ENCODE measurements around the gene CKS1B.

CKS1B gene

DNA sequence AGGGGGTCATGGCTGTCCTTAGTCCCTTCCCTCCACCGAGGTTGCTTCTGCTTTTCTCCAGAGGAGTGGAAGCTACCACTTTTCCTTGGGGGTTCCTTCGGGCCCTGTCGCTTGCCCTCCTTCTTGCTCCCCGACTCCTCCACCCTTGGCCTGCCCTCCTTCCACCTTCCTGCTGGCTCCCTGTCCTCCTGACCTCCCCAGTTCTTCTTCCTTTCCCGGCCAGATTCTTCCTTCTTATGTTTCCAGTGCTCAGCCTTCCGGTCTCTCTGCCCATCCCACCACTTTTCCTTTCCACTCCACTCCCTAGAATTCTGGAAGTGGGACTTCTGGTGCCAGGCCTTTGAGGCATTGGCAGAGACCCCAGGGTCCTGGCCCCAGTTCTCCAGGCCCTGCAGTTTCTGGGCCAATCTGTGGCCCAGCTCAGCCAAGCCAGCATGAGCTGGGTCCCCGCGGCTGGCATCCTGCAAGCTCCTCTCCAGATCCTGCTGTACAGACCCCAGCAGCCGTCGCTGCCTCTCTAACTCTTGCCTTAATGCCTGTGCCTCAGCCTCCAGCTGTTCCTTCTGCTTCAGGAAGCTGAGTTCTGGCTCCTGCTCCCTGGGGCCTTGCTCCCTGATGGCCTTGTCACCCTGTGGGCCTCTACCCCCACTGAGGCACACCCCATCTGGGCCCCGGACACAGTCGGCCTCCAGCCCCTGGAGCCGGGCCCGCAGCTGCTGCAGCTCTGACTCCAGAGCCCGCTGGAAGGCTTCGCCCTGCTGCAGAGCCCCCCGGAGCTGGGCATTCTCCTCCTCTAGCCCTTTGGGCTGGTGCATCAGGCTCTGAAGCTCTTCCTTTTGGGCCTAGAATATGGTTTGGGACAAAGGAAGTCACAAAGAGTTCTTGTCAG is 28.3 kb upstream of the CKS1B start:
- DNase-seq, result no peak

DNA sequence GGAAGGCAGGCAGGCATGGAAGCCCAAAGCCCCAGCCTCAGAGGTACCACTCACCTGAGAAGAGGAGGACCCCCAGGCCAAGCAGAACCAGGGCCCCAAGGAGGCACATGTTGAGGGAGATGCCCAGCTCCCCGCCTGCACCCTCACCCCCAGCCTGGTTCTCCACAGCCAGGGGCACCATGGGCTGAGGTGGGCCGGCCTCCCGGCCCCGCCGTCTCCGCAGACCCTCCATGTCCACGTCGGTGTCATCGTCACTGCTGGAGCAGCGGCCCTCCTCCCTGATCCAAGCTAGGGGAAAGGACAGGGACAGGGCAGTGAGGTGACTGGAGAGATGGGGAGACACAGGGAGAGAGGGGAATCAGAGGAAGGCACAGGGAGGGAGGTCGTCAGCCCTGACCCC is 26.4 kb upstream of the CKS1B start:
- DNase-seq, result no peak

DNA sequence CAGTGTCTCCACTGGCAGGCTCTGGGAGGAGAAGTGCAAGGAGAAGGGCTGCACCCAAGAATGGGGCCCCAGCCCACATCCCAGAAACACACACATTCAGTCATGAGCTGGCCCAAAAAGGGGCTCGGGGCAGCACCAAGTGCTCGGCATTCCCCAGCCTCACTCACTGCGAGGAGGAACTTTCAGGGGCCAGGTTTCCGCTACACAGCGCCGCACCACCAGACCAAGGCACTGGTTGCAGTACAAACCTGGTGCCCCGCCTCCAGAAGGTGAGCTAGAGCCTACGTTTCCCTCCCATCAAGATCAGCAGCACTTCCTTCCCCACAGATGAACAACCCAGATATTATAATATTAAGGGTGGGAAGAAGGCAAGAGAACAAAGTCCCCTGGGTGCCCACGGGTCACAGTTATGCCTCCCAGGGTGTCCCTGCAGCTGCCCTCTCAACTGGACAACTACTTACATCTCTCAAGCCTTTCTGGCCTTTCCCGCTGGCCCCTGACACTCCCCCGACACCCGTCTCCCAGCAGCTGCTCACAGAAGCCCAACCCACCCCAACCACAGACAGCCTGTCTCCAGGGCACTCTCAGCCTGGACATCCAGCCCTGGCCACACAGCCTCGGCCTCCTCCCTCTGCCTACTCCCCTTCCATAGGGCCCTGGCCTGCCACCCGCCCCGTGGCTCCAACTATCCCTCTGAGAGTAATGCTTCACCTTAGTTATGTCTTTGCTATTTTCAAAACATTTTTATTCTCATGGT is 22.4 kb upstream of the CKS1B start:
- DNase-seq, result no peak

DNA sequence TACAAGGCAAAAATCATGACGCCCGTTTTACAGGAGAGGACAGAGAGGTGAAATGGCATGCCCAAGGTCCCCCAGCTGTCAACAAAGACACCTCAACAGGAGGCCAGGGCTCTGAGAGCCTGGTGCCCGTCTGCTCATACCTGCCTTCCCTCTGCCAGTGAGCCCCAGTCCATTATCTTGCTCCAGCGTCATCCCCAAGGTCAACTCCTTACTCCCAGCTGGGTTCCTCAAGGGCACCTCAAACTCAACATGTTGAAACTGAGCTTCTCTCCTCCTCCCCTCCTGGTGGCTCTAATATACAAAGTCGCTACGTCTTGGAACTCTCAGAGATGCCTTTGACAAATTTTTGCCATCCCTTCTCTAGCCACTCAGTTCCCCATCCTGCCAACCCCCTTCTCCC is 21.8 kb upstream of the CKS1B start:
- no peak for DNase-seq

DNA sequence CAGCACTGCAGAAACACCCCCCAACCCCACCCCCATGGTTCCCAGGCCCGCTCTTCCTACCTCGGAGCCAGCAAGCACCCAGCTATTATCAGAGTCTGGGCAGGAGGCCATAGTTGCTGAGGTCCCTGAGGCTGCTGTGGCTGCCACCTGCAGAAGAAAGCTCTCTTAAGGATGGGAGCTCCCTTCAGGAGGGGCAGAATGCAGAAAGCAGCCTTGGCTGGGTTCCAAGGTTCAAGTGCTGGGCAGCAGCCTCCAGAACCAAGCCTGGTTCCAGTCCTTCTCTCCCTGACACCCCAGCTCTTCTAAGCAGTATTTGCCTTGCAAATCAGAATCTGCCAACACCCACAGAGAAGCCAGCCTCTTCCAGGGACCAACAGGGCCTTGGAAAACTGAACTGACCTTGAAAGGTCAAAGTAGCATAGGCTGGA is 20.9 kb upstream of the CKS1B start:
- DNase-seq, result no peak

DNA sequence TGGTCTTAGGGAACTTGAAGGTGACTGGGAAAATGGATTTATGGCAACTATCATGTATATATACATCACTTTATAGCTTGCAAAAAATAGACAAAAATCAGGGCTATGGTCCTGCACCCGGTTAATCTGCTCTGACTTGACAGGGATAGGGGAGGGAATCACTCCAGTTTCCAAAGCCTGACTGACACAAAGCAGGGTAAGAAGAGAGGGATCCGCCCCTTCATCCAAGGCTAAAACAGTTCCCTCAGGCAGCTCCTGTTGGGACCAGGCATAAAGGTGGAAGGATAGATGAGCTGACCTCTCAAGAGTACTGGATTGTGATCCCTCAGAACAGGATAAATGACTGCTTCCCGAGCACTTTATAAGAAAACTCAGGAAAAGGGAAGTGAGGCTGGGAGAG is 19.9 kb upstream of the CKS1B start:
- DNase-seq, result no peak

DNA sequence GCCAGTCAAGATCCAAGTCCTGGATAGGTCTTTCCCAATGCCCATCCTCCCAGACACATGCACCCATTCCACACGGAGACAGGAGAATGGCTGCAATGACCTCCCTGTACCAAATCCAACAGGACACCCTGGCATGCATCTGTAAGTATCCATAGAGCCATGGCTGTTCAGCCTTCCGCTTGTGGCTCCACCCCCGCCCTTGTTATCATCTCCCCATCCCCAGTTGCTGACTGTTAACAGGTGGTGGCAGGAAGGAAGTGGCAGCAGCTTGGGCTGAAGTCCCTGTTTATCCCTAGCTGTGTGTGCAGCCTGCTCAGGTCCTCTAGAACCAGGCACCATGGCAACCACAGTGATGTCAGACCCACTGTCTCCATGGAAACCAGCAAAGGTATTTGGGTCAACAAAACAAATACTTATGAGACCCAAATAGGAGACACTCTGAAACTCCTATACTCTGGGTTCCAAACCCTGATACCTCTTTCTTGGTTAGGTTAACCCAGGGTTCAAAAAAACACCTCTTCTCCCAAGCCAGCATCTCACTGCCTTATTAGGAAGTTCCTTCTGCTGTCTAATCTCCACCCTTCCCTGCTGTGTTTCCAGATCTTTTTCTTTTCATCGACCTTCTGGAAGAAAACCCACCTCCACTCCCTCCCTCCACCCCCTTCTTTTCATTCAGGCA is 19.3 kb upstream of the CKS1B start:
- DNase-seq, result peak; percentile 58

DNA sequence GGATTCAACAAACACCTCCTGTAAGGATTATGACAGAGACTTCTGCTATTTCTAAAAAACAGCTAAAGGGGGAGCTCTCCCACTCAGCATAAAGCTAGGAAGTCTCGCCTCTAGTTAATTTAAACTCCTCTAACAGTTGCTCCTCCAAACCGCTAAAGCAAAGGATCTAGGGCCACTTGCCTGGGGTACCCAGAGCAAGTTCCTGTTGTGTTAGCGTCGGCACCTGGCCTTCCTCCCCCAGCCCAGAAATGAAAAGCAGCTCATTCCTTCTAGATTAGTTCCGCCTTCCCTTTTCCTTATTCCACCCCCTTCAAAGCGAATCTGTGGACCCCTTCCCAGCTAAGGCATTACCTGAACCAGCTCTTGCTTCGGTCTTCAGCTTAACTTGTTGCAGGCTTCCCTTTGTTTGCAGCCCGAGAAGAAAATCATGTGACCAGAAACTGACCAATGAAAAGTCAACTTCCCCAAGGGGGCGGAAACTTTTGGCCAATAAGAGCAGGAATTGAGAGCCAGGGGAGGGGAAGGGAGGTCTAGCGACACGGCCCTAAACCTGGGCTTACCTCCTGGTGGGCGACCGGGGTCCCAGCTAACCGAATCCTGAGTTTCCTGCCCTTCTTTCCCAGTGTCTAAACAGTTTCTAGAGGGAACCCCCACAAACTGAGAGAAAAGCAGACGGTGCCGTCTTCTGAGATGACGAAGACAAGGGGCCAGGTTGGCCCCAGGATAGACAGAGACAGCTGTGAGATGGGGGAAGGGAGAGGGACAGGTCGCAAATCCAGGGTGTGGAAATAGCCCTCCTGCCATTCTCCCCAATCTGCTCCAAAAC is 18.6 kb upstream of the CKS1B start, which contains the start of gene PBXIP1:
Gene PBXIP1 (minus strand): TSS at position 382 of the 826 bp plus-strand sequence. CDS start 2,378 bp downstream, outside the sequence.
- DNase-seq, result peak; percentile 85

DNA sequence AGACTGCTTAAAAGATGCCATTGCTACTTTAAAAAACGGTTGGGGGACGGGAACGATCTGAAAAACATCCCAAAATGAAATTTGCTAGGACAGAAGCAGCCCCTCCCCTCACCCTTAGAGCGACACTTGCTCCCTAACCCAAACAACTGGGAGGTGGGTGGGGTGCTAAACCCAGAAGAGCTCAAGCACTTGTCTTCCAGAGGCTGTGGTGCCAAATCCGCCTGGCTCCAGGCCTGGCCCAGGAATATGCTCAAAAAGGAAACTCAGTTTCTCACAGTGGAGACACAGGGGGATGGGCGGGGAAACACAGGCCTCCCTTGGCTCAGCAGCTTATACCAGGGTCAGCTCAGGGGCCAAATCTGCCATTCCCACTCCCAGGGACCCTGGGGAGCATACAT is 17.9 kb upstream of the CKS1B start:
- no peak for DNase-seq

DNA sequence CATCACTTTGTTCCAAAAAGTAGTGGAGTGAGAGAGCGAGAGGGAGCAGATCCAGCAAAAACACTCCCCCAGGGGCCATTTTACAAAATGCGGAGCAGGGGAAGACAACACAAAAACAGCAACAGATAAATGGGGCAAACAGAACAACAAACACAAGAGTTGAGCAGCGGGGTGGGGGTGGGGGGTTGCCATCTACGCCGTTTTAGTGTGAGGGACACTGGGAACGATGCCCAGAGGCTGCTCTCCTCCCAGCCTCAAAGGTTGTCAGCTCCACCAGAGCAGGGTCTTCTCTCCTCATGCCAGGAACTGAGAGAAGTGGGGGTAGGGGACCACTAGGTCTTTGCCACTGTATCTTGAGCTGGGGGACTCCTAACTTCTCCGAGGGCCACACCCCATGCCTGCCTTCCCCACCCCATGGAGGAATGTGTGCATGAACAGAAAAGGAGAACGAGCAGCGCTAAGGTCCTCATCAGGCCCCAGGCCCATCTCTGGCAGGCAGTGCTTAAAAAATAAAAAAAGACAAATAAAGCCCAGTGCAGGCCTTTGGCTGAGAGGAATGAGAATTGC is 17.3 kb upstream of the CKS1B start:
- no peak for DNase-seq

DNA sequence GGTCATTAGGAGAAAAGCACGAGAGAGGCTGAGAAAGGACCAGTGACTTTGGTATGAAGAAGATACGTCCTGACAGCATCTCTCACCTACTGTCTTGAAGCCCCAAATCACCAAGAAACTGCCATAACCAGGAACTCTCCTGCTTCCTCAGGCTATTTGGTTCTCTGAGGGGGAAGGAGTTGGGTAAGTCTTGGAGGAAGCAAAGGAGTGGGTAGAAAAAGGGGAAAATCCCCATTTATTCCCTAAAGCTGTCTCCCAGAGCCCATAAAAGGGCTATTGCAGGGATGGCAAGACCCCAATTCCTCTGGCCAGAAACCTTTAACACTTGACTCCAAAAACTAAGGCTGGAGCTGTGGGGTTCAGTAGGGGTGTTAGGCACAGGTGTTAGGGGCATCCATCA is 16.4 kb upstream of the CKS1B start:
- DNase-seq, result no peak

DNA sequence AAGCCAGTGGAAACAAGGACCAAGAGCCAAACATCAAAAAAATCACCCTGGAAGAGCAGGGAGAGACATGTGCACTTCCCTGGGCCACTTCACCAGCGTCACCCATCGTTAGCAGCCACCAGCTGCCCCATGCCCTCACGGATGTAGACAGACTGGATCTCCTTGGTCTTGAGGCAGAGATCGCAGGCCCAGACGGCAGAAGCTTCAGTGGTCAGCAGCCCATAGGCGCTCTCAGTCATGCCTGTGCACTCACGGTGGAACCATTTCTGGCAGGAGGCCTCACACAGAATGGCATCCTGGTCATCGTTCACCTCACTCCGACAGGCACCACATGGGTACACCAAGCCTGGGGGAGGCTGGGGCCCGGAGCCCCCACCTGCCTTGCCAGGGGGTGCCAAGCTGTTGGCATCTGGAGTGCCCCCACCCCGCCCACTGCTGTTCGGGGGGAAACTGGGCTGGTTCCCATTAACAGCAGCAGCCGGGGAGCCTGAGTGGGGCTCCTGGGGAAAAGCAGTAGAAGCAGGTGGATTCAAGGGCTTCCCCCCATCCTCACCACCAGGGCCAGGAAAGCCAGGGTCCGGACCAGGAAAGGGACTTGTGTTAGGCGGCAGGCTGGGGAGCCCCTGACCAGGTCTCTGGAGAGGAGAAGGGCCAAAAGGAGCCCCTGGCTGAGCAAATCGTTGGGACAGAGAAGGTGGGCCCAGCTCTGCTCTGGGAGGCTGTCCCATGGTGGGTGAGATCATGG is 15.6 kb upstream of the CKS1B start:
- no peak for DNase-seq

DNA sequence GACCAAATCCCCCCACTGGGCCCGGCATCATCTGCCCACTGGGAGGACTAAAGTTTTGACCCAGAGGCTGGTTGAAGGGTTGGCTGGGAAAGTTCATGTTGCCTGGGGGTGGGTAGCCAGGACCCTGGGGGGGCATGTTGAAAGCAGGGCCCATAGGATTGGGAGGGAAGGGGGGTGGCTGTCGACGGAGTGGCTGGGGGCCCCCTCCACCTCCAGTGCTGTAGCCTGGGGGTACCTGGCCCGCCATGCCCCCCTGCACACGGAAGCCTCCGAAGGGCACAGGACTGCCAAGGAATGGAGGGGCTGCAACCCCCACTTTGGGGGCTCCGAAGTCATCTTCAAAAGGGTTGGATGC is 15.1 kb upstream of the CKS1B start:
- no peak for DNase-seq

DNA sequence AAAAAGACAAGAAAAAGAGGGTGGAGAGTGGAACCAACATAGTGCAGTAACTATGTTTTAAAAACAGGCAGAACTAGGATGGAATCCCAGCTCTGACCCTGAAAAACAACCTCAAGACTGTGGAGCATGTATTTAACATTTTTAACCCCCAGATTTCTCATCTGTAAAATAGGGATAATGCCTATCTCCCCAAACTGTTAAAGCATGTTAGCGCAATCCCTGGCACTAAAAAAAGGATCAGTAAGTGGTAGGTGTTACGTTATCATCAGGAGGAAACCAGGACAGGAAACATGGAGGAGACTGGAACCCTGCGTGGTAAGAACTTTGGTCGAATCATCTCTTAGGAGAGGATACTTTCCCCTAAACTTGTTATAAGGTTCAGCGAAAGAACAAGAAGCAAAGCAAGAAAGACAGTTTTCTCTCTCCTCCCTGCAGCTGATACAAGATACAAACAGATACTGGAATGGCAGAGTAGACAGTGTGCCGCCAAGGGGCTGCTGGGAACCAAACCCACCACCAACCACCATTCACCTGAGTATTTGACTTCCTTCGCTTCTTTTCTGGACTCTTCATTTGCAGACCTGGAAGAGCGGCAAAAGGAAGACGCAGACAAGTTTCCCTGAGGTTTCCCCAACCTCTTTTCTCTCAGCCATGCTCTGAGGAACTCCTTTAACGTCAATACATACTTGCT is 13.9 kb upstream of the CKS1B start:
- DNase-seq, result no peak

DNA sequence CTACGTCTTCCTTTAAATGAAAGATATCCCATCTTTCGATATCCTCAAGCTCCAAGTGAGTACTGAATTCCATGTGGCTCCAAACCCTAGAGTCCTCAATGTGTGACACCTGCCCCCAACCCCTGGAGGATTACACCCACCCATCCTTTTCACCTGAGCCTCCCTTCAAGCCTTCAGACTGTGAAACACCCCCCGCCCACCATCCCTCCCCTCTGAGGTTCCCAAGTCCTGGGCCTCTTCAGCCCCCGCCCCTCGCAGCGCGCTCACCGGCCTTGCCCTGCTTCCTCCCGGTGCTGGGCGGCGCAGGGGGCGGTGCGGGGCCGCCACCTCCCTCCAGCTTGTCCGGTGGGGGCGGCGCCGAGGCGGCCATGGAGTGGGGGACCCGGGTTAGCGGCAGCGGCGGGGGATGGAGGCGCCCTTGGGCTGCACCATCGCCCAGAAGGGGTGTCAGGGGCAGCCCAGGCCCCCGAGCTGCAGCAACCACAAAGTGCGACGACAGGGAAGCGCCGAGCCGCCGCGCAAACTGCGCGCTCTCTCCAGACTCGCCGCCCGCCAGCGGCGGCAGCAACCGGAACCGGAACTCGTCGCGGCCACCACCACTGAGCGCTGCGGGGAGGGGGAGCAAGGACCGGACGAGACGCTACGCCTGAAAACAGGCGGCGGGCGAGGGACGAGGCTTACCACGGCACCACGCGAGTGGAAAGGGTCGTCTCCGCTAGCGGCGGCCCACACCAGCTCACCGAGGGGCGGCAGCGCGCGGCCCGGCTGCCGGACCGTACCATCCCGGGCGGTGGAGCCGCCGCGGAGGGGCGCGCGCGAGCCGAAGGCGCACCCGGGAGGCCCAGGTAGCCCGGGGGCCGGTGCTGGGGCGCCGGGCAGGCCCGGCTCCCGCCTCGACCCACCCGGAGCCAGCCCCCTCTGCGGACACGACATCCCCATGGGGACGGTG is 13.0 kb upstream of the CKS1B start, which contains the start of gene PYGO2:
Gene PYGO2 (minus strand): TSS at position 576 of the 949 bp plus-strand sequence. CDS start 206 bp downstream, at position 370.
- peak; percentile 63 for DNase-seq

DNA sequence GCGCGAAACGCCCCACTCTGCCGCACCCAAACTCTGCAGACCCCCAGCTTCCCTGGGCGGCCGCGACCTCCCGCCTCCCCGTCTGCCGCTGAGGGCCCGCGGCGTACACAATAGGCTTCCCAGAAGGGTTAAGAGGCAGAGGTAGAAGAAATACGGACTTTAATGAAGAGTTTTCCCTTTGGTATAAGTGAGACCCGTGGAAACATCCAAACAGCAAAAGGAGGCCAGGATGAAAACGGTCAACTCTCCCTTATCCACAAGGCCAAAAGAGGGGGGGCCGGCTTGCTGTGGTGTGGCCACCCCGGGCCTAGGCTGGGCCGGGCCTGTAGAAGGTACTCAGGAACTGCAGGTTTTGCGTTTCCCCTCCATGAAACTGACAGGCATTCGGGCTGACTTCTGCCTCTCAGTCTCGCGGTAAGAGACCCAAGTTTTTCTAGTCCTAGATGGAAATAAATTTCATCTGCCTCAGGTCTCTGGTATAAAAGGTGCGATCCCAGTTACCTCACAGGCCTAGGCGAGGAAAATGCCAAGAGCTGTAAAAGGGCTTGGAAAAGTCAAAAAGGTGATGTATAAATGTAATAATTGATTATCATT is 12.2 kb upstream of the CKS1B start:
- no peak for DNase-seq

DNA sequence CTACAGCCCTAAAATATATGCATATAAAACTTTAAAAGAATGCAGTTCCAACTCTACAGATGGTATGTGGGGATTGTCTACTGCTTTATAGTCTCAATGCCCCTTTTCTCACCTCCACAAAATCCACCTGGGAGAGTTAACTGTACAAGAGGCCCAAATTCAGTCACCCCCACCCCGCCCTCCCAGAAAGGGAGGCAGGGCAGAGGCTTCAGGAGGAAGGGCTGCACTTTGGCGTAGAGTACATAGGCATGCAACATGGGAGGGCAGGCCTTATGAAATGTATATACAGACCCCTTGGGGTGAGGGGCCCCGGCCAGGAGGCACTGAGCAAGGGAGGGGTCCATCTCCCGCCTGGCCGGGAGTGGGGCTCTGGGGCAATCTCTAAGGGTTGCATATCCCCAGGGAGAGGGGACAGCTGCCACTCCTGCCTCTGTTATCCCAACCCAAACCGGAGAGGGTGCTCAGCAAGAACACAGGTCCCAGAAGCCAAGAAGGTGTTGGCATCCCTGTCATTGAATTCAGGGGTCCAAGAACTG is 11.6 kb upstream of the CKS1B start:
- DNase-seq, result no peak

DNA sequence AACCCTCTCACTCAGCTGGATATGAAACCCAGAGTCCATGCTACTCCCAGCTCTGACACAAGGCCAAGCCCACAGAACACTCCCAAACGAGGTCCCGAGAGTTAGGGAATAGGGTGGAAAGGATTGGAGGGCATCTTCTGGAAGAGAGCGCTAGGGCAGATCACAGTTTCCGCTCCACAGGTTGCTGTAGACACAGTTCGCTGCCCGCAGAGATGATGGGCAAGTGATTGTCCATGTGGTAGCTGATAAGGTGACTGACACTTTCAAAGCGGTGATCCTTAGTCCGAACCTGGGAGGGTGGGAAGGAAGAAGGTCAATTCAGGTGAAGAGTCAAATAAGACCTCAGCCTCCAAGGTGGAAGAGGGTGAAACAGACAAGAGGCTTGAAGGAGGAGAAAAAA is 10.8 kb upstream of the CKS1B start:
- no peak for DNase-seq

DNA sequence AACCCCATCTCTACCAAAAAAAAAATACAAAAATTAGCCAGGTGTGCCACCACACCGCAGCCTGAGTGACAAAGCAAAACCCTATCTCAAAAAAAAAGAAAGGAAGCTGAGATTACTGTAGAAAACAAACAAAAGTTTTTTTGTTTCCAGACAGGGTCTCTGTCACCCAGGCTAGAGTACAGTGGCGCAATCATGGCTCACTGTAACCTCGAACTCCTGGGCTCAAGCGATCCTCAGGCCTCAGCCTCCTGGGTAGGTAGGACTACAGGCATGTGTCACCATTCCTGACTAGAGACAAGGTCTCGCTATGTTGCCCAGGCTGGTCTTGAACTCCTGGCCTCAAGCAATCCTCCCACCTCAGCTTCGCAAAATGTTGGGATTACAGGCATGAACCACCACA is 10.1 kb upstream of the CKS1B start:
- no peak for DNase-seq
